Activated naive CD8-positive, alpha-beta T cell treated with anti-CD3 and anti-CD28 coated beads, Interleukin-2, amount 50 U/mL, for 24 hours (primary cell): ENCODE data around the gene CFAP77.

ENCODE experiments used
- ATAC-seq: fragments of 150-1000 bp; cut with Tn5 transposase; one replicate; pipeline ENCODE4 v1.10.0; 2021
- DNase-seq: peaks from one replicate; pipeline ENCODE4 v3.0.0; 2021
- H3K27ac Mint-ChIP-seq: one replicate; pipeline ENCODE4 v1.8.0; 2021; ENCODE audit warnings: mild to moderate bottlenecking, mixed read lengths
- H3K27me3 Mint-ChIP-seq: one replicate; pipeline ENCODE4 v1.8.0; 2021; ENCODE audit warnings: mixed read lengths
- H3K36me3 Mint-ChIP-seq: one replicate; pipeline ENCODE4 v1.8.0; 2021; ENCODE audit warnings: low read depth, mixed read lengths
- H3K4me1 Mint-ChIP-seq: one replicate; pipeline ENCODE4 v1.8.0; 2021; ENCODE audit warnings: mixed read lengths
- H3K4me3 Mint-ChIP-seq: one replicate; pipeline ENCODE4 v1.8.0; 2021; ENCODE audit warnings: mild to moderate bottlenecking, moderate library complexity, mixed read lengths
- H3K9me3 Mint-ChIP-seq: one replicate; pipeline ENCODE4 v1.8.0; 2021; ENCODE audit warnings: mixed read lengths

CFAP77 gene

DNA sequence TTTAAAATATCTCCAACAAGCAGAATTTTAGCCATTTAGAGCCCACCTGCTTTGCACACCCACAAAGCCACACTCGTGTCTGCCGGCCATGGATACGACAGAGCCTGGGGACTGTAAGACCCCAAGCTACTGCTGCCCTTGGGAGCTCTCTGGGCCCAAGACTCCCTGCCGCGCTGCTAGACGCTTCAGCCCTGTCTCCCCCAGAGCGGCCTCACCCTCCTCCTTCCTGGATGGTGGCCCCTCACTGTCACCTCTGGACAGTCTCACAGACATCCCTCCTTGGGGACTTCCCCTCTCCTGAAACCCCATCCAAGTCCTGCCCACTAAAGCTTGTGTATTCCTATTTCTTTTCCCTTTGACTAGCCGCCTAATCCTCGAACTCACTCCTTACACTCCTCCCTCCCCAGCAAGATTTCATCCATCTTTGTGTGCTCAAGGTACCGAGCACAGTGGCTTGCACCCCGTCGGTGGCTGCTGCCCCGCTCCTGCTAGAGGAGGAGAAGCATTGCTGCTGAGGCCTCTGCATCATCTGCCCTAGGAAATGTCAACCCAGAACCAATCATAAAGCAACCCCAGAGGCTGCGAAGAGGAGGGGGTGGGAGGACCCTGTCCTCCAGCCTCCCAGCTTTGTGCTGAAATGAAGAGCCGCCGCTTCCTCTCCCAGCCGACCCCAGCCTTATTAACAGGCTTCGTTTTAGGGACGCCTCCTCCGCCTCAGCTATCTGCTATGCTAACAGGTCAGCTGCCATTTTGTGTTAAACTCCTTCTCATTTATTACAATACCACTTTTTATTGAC is 71.2 kb downstream of the CFAP77 start:
- Mint-ChIP-seq H3K27ac (no peak overlapping the region), H3K4me3 (no peak overlapping the region), H3K4me1 (peaks cover 3% of the 10 kb centered on the region), H3K9me3 (no peaks in the 10 kb centered on the region), H3K27me3 (peaks cover 63% of the 10 kb centered on the region), H3K36me3 (no peaks in the 10 kb centered on the region)
- no peak for ATAC-seq
- no peak for DNase-seq

DNA sequence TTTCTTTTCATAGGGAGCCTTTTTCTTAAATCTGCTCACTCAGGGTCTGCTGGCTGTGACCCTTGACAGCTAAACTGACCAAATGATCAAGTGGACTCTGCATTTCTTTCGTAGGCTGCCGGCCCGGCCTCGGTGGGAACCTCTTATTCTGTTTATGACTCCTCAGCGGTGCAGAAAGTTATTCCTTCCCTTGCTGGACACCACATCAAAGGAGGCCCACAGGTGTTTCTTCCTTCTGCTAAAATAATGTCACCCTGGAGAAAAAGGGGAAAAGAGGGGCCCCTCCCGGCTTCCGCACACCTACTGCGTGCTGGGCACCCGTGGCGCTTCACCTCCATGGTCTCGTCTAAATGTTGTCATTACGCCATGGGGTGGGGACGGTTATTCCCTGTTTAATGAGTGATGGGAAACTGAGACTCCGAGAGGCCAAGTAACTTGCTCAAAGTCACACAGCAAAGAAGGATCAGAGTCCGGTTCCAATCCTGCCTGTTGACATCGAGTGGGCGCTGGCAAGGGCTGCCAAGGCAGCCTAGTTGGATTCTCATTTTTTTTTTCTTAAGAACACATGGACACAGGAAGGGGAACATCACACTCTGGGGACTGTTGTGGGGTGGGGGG is 72.3 kb downstream of the CFAP77 start:
- DNase-seq (no peak), ATAC-seq (no peak)
- Mint-ChIP-seq H3K27ac (no peak overlapping the region), H3K4me3 (no peak overlapping the region), H3K27me3 (peaks cover 61% of the 10 kb centered on the region), H3K36me3 (no peaks in the 10 kb centered on the region), H3K4me1 (peaks cover 12% of the 10 kb centered on the region), H3K9me3 (no peaks in the 10 kb centered on the region)

DNA sequence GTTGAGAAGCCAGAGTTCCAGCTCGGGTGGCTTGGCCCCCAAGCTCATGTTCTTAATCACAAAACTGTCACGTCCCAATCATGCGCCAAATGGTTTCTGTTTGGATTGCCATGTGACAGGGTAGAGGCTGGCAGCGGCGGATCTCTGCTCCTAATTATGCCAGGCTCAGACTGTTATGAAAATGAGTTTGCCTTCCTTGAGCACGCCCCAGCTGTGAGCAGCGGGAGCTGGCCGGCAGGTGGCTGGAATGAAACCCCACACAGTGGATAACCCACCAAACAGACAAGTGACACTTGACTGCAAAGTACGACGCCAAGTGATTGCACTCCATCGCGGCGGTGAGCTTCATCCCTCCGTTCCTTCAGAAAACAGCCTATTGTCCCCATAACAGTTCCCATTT is 75.4 kb downstream of the CFAP77 start:
- Mint-ChIP-seq H3K4me1 (peaks cover 25% of the 10 kb centered on the region), H3K27ac (no peak overlapping the region), H3K9me3 (no peaks in the 10 kb centered on the region), H3K27me3 (peaks cover 73% of the 10 kb centered on the region), H3K36me3 (no peaks in the 10 kb centered on the region), H3K4me3 (no peak overlapping the region)
- ATAC-seq = no peak
- no peak for DNase-seq

DNA sequence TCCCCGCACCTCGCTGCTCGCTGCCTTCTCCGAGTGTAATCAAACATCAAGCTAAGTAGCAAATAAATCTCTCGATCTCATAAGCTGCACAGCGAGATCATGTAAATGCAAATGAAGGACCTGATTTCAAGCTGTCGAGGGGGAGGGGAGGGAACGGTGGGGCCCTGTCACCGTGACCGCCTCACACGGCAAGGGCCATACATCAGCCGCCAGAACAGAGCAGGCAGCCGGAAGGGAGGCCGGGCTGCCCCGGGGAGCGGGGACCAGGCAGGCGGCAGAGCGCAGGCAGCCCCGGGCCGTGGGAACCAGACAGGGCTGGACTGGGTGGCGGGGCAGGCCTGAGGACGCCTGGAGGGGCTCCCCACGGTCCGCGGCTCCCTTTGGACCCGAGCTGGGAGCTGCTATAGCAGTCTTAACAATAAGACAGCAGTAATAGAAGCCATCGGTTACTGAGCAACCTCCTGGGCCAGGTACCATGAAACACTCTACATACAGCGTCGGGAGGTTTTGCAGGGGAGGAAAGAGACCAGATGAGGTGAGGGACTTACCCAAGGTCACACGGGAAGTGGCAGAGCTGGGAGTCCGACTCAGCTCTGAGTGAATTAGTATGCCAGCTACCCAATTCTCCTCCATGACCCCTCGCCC is 76.8 kb downstream of the CFAP77 start:
- Mint-ChIP-seq H3K27me3 (peaks cover 73% of the 10 kb centered on the region), H3K36me3 (no peaks in the 10 kb centered on the region), H3K4me1 (peaks cover 25% of the 10 kb centered on the region), H3K27ac (peak overlapping the region; percentile 79), H3K9me3 (no peaks in the 10 kb centered on the region), H3K4me3 (peak overlapping the region; percentile 50)
- peak; percentile 58 for DNase-seq
- peak; percentile 92 for ATAC-seq

DNA sequence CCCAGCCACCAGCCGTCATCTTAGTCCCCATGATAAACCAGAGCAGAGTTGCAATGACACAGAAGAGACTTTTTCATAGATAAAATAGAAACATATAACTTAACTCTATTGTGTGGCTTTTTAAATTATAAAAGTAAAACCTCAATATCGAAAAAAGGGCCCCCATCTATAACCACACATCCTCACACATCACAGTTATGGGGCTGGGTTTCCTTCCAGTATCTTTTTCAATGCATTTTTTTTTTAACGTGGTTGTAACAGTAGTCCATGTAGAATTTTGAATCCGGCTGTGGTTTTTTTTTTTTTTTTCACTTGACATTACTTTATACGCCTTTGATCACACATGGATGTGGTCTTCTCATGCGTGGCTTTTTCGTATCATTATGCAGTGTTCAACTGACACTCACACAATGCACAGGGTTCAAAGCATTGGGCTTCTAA is 77.4 kb downstream of the CFAP77 start:
- no peaks in the 10 kb centered on the region for H3K36me3 Mint-ChIP-seq
- DNase-seq = no peak
- peak overlapping the region; percentile 50 for H3K4me3 Mint-ChIP-seq
- peaks cover 74% of the 10 kb centered on the region for H3K27me3 Mint-ChIP-seq
- H3K9me3 Mint-ChIP-seq = no peaks in the 10 kb centered on the region
- H3K4me1 Mint-ChIP-seq = peaks cover 25% of the 10 kb centered on the region
- peak; percentile 68 for ATAC-seq
- H3K27ac Mint-ChIP-seq = peak overlapping the region; percentile 79

DNA sequence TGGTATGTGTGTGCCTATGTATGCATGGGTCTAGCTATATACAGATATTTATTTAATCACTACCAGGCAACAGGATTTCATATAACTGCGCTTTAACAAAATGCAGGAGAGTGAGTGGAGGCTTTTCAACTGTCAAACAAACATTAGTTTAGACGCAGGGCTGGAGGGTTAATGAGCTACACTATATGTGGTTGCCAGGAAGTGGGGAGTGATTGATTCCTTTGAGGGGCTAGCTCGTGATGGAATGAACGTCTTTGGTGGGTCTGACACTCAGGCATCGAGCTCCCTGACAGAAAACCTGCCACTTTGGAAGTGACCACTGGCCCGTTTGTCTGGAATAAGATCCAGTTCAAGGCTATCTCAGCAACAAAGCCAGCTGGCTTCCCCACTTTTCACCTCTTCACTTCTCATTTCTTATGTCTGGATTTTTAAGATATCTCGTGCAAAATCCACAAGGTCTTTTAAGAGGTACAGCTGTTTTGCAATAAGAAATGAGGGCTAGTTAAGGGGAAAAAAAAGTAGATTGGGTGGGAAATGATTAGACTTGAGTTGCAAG is 78.0 kb downstream of the CFAP77 start:
- Mint-ChIP-seq H3K27ac (peak overlapping the region; percentile 79), H3K36me3 (no peaks in the 10 kb centered on the region), H3K9me3 (no peaks in the 10 kb centered on the region), H3K4me3 (no peak overlapping the region), H3K27me3 (peaks cover 78% of the 10 kb centered on the region), H3K4me1 (peaks cover 25% of the 10 kb centered on the region)
- no peak for ATAC-seq
- no peak for DNase-seq

DNA sequence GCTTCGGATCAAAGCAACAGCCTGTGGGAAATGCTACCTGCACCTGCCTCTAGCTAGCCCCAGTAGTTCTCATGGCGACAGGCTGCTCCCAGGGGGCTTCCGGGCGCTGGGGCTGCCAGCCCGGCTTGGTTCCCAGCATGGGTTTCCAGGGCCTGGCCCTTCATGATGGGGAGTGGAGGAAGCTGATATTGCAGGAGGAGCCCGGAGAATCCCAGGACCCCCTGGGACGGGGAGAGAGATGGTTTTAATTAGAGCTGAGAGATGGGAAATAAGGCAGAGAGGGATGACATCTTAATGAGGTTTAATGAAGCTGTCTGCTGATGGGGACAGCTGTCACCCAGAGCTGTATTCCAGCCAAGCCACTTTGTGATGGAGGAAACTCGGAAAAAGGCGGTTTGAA is 78.6 kb downstream of the CFAP77 start:
- Mint-ChIP-seq H3K27ac (no peak overlapping the region), H3K27me3 (peaks cover 78% of the 10 kb centered on the region), H3K4me1 (peaks cover 25% of the 10 kb centered on the region), H3K36me3 (no peaks in the 10 kb centered on the region), H3K4me3 (no peak overlapping the region), H3K9me3 (no peaks in the 10 kb centered on the region)
- DNase-seq = no peak
- ATAC-seq = no peak

DNA sequence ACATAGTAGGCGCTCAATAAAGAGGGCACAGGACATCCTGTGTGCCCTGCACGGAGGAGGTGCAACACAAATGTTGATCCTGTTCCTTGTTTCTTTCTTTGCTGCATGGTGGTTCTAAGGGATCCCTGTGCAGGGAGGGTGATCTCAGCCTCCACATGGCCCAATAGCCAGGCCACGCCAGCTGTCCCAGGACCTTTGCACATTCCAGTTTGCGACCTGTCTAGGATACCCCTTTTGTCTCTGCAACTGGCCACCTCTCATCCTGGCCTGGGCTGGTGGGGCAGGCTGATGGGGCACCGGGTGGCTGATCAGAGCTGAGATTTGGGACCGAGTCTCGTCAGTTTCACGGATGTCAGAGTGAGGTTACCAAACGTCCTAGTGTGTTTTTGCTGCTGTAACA is 79.5 kb downstream of the CFAP77 start:
- no peak for DNase-seq
- Mint-ChIP-seq H3K4me3 (no peak overlapping the region), H3K27ac (no peak overlapping the region), H3K27me3 (peaks cover 76% of the 10 kb centered on the region), H3K36me3 (no peaks in the 10 kb centered on the region), H3K4me1 (peaks cover 25% of the 10 kb centered on the region), H3K9me3 (no peaks in the 10 kb centered on the region)
- no peak for ATAC-seq

DNA sequence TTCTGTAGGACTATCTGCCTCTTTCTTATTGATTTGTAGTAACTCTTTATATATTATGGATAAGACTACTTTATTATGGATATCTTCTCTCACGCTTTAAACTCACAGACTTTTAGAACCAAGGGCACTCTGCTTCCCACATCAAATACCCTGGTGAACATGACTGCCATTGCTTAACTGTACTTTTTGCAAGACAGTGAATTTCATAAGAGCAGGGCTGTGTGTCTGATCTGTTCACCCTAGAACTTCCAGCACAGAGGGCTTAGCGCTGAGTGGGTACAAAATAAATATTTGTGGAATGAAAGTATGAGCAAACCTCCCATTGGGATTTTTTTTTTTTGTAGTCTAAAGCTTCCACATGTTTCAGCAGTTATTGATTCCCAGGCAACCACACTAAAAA is 84.8 kb downstream of the CFAP77 start:
- H3K4me3 Mint-ChIP-seq = no peak overlapping the region
- peaks cover 54% of the 10 kb centered on the region for H3K27me3 Mint-ChIP-seq

DNA sequence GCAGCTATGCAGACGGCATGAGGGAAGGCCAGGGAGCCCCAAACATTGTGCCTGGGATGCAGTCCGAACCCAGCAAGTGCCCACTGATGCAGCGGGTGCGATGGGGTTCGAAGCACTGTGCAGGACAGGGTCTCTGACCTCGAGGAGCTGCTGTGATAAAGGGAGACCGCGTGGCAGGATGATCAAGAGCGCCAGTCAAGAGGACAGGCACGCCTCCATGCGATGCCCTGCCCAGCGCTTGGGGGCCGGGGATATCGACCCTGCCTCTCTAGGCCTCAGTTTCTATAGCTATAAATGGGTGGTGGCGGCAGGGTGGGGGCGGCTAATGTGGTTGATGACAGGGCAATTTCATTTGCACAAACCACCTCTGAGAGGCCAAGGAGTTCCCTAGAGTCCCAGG is 87.7 kb downstream of the CFAP77 start:
- Mint-ChIP-seq H3K4me3 (no peak overlapping the region), H3K27me3 (peaks cover 37% of the 10 kb centered on the region), H3K4me1 (no peaks in the 10 kb centered on the region), H3K27ac (no peak overlapping the region), H3K36me3 (no peaks in the 10 kb centered on the region), H3K9me3 (no peaks in the 10 kb centered on the region)
- ATAC-seq (no peak), DNase-seq (no peak)

More for the DNA sequence above, 84.8 kb downstream of the CFAP77 start:
- Mint-ChIP-seq H3K27ac (no peak overlapping the region), H3K9me3 (no peaks in the 10 kb centered on the region), H3K36me3 (no peaks in the 10 kb centered on the region), H3K4me1 (no peaks in the 10 kb centered on the region)
- no peak for DNase-seq
- ATAC-seq = no peak

DNA sequence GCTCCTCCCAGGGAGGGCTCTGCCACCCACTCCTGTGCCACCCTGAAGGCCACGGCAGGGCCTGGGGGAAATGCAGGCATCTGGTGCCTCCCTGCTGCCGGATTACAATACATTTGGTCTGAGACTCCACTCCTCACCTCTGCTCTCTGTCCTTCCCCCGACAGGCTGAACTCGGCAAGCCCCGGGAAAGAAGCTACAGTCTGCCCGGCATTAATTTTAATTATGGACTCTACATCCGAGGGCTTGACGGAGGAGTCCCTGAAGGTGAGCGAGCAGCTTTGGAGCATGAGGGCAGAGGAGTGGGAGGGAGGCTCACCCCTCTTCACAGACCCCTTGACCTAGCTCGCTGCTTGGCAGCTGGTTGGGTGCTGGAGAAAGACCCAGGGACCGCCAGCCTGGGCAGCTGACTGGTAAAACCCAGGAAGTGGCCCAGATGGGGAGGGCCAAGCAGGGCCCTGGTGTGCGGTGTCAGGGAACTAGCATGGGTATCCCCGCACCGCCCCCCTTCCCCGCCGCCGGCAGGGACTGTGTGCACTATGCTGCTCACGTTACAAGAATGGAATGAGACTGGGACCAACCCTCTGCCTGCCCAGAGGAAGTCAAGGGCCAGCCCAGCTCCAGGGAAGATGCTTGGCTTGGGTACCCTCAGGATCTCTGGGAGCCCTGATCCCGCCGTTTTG is 88.7 kb downstream of the CFAP77 start:
- H3K27me3 Mint-ChIP-seq = peaks cover 33% of the 10 kb centered on the region
- ATAC-seq (no peak), DNase-seq (no peak)
- no peak overlapping the region for H3K4me3 Mint-ChIP-seq
- H3K4me1 Mint-ChIP-seq = no peaks in the 10 kb centered on the region
- H3K36me3 Mint-ChIP-seq = no peaks in the 10 kb centered on the region
- no peak overlapping the region for H3K27ac Mint-ChIP-seq
- H3K9me3 Mint-ChIP-seq = no peaks in the 10 kb centered on the region

DNA sequence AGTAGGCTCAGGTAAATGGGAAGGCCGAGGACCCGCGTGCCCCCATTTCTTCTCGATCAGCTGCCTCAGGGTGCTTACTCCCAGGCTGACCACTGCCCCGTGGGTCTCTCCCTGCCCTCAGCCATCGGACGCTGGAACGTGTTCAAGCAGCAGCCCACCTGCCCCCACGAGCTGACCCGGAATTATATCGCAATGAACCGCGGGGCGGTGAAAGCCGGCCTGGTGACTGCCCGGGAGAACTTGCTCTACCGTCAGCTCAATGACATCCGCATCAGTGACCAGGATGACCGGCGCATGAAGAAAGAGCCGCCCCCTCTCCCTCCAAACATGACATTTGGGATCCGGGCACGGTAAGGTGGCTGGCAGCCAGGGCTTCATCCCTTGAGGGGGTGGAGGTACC is 89.2 kb downstream of the CFAP77 start:
- DNase-seq = no peak
- H3K4me3 Mint-ChIP-seq = no peak overlapping the region
- no peaks in the 10 kb centered on the region for H3K4me1 Mint-ChIP-seq
- H3K9me3 Mint-ChIP-seq = no peaks in the 10 kb centered on the region
- no peaks in the 10 kb centered on the region for H3K36me3 Mint-ChIP-seq
- H3K27ac Mint-ChIP-seq = no peak overlapping the region
- peaks cover 34% of the 10 kb centered on the region for H3K27me3 Mint-ChIP-seq
- ATAC-seq = no peak

DNA sequence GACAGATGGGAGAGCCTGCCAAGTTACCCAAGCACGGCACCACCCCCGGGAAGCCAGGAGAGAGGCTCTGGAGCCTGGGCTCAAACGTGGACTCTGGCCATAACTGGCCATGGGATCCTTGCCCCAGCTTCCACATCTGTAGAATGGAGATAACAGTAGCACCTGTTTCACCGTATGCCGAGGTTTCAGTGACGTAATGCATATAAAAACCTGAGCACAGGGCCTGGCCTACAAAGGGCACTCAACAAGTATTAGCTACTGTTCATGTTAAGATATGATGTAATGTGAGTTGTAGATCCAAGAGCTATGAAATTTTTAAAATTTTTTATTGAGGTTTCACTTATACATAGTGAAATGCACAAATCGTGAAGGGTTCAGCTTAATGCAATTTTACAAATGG is 90.2 kb downstream of the CFAP77 start:
- H3K4me1 Mint-ChIP-seq = no peaks in the 10 kb centered on the region
- no peaks in the 10 kb centered on the region for H3K36me3 Mint-ChIP-seq
- H3K9me3 Mint-ChIP-seq = no peaks in the 10 kb centered on the region
- H3K27me3 Mint-ChIP-seq = peaks cover 28% of the 10 kb centered on the region
- no peak for ATAC-seq
- DNase-seq = no peak
- no peak overlapping the region for H3K27ac Mint-ChIP-seq
- no peak overlapping the region for H3K4me3 Mint-ChIP-seq

DNA sequence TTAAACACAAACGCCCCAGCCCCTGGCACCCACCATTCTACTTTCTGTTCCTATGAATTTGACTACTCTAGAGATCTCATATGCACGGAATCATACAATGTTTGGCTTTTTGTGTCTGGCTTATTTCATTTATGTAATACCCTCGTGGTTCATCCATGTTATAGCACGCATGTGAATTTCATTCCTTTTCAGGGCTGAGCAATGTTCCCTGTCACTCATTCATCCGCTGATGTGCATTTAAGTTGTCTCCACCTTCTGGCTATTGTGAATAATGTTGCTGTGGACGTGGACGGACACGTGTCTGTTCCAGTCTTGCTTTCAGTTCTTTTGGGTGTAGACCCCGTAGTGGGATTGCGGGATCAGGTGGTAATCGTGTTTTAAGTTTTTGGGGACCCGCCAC is 92.5 kb downstream of the CFAP77 start:
- no peaks in the 10 kb centered on the region for H3K36me3 Mint-ChIP-seq
- H3K4me3 Mint-ChIP-seq = no peak overlapping the region
- no peak overlapping the region for H3K27ac Mint-ChIP-seq
- DNase-seq (no peak), ATAC-seq (no peak)
- H3K9me3 Mint-ChIP-seq = no peaks in the 10 kb centered on the region
- H3K27me3 Mint-ChIP-seq = peaks cover 21% of the 10 kb centered on the region
- H3K4me1 Mint-ChIP-seq = no peaks in the 10 kb centered on the region
